B cell (primary cell): ENCODE measurements around the gene CDC42BPB.

Experiments
- EZH2 ChIP-seq: IDR thresholded peaks from 2 replicates; pipeline ENCODE4 v1.6.1; 2012; ENCODE audit warnings: borderline replicate concordance, low read depth, mild to moderate bottlenecking, moderate library complexity, low read length; ENCODE audit not compliant: insufficient read depth, poor library complexity, severe bottlenecking
- TF ChIP-seq, protein P1 (sequence below): fragments of 200-600 bp; IDR thresholded peaks from one replicate; pipeline ENCODE4 v1.8.0; 2022; ENCODE audit warnings: antibody characterized with exemption, mild to moderate bottlenecking

DNA sequence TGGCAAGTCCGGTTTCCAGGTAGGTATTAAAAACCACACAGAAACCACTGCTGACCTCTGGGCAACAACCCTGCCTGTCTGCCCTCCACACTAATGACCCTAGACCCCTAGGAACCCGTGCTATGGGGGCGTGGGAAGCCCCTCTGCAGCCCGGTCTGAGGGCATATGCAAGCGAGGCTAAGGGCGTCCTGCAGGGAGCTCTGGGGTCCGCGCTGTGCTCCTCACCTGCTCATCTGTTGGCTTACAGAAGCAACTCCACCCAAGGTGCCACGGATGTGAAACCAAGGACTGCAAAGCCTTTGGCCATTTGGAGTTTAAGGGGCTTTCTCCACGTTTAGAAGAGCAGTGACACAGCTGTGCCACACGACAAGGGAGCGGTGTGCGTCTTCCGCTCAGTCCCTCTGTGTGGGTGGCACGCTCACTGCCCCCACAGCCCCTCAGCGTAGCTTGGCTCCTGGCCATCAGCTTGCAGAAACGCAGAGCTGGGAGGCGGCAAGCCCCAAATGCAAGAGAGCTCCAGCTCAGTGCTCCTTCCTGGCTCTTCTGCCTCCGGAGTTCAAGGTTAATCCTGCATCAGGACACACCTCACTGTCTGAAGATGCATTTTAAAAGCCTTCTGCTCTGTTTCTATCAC lies 116.5 kb downstream of the CDC42BPB start:
- TF ChIP-seq, protein P1, sequence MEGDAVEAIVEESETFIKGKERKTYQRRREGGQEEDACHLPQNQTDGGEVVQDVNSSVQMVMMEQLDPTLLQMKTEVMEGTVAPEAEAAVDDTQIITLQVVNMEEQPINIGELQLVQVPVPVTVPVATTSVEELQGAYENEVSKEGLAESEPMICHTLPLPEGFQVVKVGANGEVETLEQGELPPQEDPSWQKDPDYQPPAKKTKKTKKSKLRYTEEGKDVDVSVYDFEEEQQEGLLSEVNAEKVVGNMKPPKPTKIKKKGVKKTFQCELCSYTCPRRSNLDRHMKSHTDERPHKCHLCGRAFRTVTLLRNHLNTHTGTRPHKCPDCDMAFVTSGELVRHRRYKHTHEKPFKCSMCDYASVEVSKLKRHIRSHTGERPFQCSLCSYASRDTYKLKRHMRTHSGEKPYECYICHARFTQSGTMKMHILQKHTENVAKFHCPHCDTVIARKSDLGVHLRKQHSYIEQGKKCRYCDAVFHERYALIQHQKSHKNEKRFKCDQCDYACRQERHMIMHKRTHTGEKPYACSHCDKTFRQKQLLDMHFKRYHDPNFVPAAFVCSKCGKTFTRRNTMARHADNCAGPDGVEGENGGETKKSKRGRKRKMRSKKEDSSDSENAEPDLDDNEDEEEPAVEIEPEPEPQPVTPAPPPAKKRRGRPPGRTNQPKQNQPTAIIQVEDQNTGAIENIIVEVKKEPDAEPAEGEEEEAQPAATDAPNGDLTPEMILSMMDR: no peak
- no peak for TF ChIP-seq EZH2
